Gastroesophageal sphincter (tissue), 4 donors: ENCODE results near the gene MMP28. TPM values are rescaled to one million over a fixed set of nuclear protein-coding genes. Genes with fewer than 3 reads are reported as not detected.
A peak's percentile ranks its signal among the peaks of the same experiment; 100 is the strongest.

Experiments used
- ATAC-seq: fragments of 150-250 bp; one replicate; pipeline ENCODE4 v1.9.1; 2016; ENCODE audit warnings: mild to moderate bottlenecking, moderate library complexity
- H3K27ac ChIP-seq, 4 donors: fragments of 200-600 bp; sonication (generic) in 3 of 4; 1 replicate in 3 of 4; 2 replicates in 1 of 4; pipeline ENCODE4 v1.5.1; 2016 to 2019
- H3K27me3 ChIP-seq: fragments of 200-600 bp; sonication (generic); one replicate; pipeline ENCODE4 v1.5.1; 2019
- H3K36me3 ChIP-seq, 2 donors: fragments of 200-600 bp; sonication (generic); one replicate each; pipeline ENCODE4 v1.5.1; 2019; ENCODE audit warnings: control low read depth in 1 of 2
- H3K4me1 ChIP-seq, 3 donors: fragments of 200-600 bp; sonication (generic); 1 replicate in 2 of 3; 2 replicates in 1 of 3; pipeline ENCODE4 v1.5.1; 2016 to 2019; ENCODE audit warnings: control low read depth in 2 of 3
- H3K4me3 ChIP-seq, 2 donors: fragments of 200-600 bp; sonication (generic); one replicate each; pipeline ENCODE4 v1.5.1; 2019; ENCODE audit warnings: mild to moderate bottlenecking in 1 of 2, moderate library complexity in 1 of 2
- H3K9me3 ChIP-seq, 3 donors: fragments of 200-600 bp; sonication (generic); one replicate each; pipeline ENCODE4 v1.5.1; 2017 to 2019; ENCODE audit warnings: control low read depth in 2 of 3
- EP300 ChIP-seq: sonication (generic); formaldehyde crosslinking; IDR thresholded peaks from one replicate; pipeline ENCODE4 v1.6.1; 2017; ENCODE audit warnings: antibody characterized with exemption, mild to moderate bottlenecking
- POLR2A ChIP-seq, 2 donors: fragments of 450-650 bp; IDR thresholded peaks; one replicate each; pipeline ENCODE4 v1.6.1; 2017; ENCODE audit warnings: antibody characterized with exemption in 2 of 2, mild to moderate bottlenecking in 2 of 2, moderate library complexity in 1 of 2
- POLR2AphosphoS5 ChIP-seq: sonication (generic); formaldehyde crosslinking; IDR thresholded peaks from one replicate; pipeline ENCODE4 v1.6.1; 2017; ENCODE audit warnings: antibody characterized with exemption
- WGBS, 2 donors: methylation state at CpG; one replicate each; pipeline ENCODE4 v1.1.5; 2018; ENCODE audit warnings: low coverage in 1 of 2; 5-methylcytosine and 5-hydroxymethylcytosine counted together
- total RNA-seq, 4 donors: library from RNA; depleted of rRNA; stranded (reverse); fragments of >200 nt; gene quantifications; one replicate each; pipeline ENCODE4 v1.1.0, GENCODE V29; 2016
- TF ChIP-seq, protein P1 (sequence below), 4 experiments: fragments of 200-600 bp in 2 of 4; fragments of 450-650 bp in 2 of 4; sonication (generic) in 1 of 4; IDR thresholded peaks; one replicate each; pipeline ENCODE4 v1.5.1; 2017 to 2019; ENCODE audit warnings: antibody characterized with exemption in 4 of 4, mild to moderate bottlenecking in 2 of 4, moderate library complexity in 2 of 4

The MMP28 gene
- total RNA-seq, 4 donors from 2014 or later, result 78.4 to 139 (median 97.3) TPM

DNA sequence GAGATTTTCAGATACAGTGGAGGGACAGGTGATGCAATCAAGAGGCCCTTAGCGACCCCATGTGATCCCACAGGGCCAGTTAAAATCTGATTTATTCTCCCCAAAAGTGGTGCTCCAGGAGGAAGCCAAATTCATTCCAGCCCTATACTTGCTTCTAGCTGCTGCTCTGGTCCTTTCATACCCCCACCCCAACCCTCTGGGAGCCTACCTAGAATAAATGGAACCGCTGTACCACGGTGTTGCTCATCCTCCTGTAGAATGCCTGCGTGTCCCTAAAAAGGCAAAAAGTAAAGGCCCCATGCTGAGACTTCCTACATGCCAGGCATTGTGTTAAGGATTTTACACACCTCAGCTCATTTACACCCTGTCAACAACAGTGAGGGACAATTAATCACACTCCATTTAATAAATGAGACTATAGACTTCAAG lies 66.0 kb downstream of the MMP28 start:
- no peak for ATAC-seq
- TF ChIP-seq POLR2AphosphoS5 (no peak), POLR2A (IDR thresholded peaks at IDR 0.05) (no peak), EP300 (no peak)
- TF ChIP-seq, protein P1, sequence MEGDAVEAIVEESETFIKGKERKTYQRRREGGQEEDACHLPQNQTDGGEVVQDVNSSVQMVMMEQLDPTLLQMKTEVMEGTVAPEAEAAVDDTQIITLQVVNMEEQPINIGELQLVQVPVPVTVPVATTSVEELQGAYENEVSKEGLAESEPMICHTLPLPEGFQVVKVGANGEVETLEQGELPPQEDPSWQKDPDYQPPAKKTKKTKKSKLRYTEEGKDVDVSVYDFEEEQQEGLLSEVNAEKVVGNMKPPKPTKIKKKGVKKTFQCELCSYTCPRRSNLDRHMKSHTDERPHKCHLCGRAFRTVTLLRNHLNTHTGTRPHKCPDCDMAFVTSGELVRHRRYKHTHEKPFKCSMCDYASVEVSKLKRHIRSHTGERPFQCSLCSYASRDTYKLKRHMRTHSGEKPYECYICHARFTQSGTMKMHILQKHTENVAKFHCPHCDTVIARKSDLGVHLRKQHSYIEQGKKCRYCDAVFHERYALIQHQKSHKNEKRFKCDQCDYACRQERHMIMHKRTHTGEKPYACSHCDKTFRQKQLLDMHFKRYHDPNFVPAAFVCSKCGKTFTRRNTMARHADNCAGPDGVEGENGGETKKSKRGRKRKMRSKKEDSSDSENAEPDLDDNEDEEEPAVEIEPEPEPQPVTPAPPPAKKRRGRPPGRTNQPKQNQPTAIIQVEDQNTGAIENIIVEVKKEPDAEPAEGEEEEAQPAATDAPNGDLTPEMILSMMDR (IDR thresholded peaks at IDR 0.05), result no peak
- Histone ChIP-seq H3K4me1 (peaks cover 10 to 66% (median 24%) of the 10 kb centered on the region in 3 donors), H3K27ac (no peak overlapping the region), H3K4me3 (no peak overlapping the region), H3K9me3 (no peaks in the 10 kb centered on the region), H3K36me3 (peaks cover 0 to 28% of the 10 kb centered on the region in 2 donors), H3K27me3 (no peaks in the 10 kb centered on the region)
- 82 to 88% methylated on average over 3 to 4 of the region's 4 CpGs for WGBS, 2 donors

- H3K4me1 ChIP-seq, result peaks cover 10 to 66% (median 24%) of the 10 kb centered on the region in 3 donors
These were observed 66.9 kb downstream of the MMP28 start for GRCh38 chr17:35728551-35728950.

GRCh38 chr17:35727635-35728034 lies 67.8 kb downstream of the MMP28 start:
- Histone ChIP-seq H3K4me3 (no peak overlapping the region), H3K27me3 (no peaks in the 10 kb centered on the region), H3K9me3 (no peaks in the 10 kb centered on the region), H3K36me3 (peaks cover 0 to 44% of the 10 kb centered on the region in 2 donors), H3K27ac (peak overlapping the region; percentile 21 to 63 (median 60)), H3K4me1 (peaks cover 10 to 62% (median 24%) of the 10 kb centered on the region in 3 donors)
- ATAC-seq, result no peak
- WGBS, 2 donors, result 55 to 62% methylated on average over 2 to 5 of the region's 5 CpGs
- TF ChIP-seq POLR2A (IDR thresholded peaks at IDR 0.05) (no peak), POLR2AphosphoS5 (no peak), EP300 (no peak)
- TF ChIP-seq, protein P1 (IDR thresholded peaks at IDR 0.05), result no peak

More at GRCh38 chr17:35728551-35728950, 66.9 kb downstream of the MMP28 start:
- Histone ChIP-seq H3K4me3 (no peak overlapping the region), H3K36me3 (peaks cover 0 to 37% of the 10 kb centered on the region in 2 donors), H3K27me3 (no peaks in the 10 kb centered on the region), H3K27ac (peak overlapping the region in 3 of 4 donors; percentile 21 to 63 (median 61)), H3K9me3 (no peaks in the 10 kb centered on the region)
- WGBS, 2 donors, result 80 to 100% methylated on average over 1 of the region's 3 CpGs
- TF ChIP-seq POLR2A (IDR thresholded peaks at IDR 0.05), result no peak
- no peak for TF ChIP-seq POLR2AphosphoS5
- TF ChIP-seq, protein P1 (IDR thresholded peaks at IDR 0.05), result no peak
- no peak for TF ChIP-seq EP300
- ATAC-seq, result no peak

DNA sequence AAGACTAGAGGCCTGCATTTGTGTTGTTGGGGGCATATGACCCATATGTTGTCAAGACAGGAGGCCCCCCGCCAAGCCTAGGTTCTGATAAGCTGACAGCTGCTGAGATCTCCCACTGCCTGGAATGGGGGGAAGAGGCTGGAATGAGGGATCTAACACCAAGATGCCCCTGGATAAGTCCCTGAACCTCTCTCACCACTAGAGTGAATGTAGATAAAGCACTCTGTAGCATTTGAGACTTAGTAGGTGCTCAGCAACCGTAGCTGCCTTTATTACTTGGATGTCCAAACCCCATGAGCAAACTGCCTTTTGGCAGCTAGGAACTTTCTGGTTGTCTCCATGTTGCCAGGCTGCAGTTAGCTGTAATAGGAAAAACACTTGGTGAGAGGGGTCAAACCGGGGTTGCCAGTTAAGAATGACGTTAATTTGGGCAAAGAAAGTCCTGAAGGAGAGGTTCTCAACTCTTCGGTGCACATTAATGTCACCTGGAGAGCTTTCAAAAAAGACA lies 68.4 kb downstream of the MMP28 start:
- H3K27me3 ChIP-seq, result no peaks in the 10 kb centered on the region
- peaks cover 0 to 48% of the 10 kb centered on the region in 2 donors for H3K36me3 ChIP-seq
- TF ChIP-seq, protein P1 (IDR thresholded peaks at IDR 0.05), result no peak
- no peak for TF ChIP-seq EP300
- no peak for TF ChIP-seq POLR2AphosphoS5
- no peak for TF ChIP-seq POLR2A (IDR thresholded peaks at IDR 0.05)
- H3K4me3 ChIP-seq, result no peak overlapping the region
- no peak for ATAC-seq
- peaks cover 10 to 56% (median 20%) of the 10 kb centered on the region in 3 donors for H3K4me1 ChIP-seq
- WGBS, 2 donors, result 58 to 65% methylated on average over 4 of the region's 5 CpGs
- no peaks in the 10 kb centered on the region for H3K9me3 ChIP-seq
- H3K27ac ChIP-seq, result peak overlapping the region; percentile 36 to 63 (median 60)
